ENCODE results near the gene GINS2. TPM values are rescaled to one million over a fixed set of nuclear protein-coding genes. Genes with fewer than 3 reads are reported as not detected.

Gene GINS2
- polyA plus RNA-seq, 1 experiment: 5.1 TPM

DNA sequence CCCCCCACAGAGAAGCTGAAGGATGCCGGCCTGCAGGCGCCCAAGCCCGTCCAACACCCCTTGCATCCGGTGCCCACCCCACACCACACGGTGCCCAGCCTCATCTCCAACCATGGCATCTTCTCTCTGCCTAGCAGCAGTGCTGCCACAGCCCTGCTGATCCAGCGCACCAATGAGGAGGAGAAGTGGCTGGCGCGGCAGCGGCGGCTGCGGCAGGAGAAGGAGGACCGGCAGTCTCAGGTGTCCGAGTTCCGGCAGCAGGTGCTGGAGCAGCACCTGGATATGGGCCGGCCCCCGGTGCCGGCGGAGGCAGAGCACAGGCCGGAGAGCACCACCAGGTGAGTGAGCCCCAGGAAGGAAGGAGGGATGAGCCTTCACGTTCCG lies 31.5 kb downstream of the GINS2 start:
- no peaks in the 10 kb centered on the region; the same call in 1 of the 2 replicates for H3K9me3 ChIP-seq (ENCODE audit: control insufficient read depth, insufficient read depth, low read length)
- POLR2A ChIA-PET: no interaction called here
- CTCF ChIA-PET: interaction anchor here (0.6 to 1.7 kb wide), 3 partner anchors 30 to 60 kb away, joined by 4 to 9 read pairs (median 9); no protein-coding TSS in a partner anchor
- no peak for DNase-seq (ENCODE audit: low read depth, low spot score)
- no peaks in the 10 kb centered on the region for H3K27me3 ChIP-seq (ENCODE audit: control insufficient read depth, insufficient read depth, low read length)
- no peak for TF ChIP-seq CTCF (IDR thresholded peaks at IDR 0.05; ENCODE audit: low read depth, low read length)
- no peak overlapping the region for H3K4me3 ChIP-seq (ENCODE audit: low read depth, low read length)
- H3K27ac ChIP-seq (ENCODE audit: low read depth, low read length): no peak overlapping the region

- CTCF ChIA-PET: interaction anchor here (1.7 kb wide), 2 partner anchors 40 to 60 kb away, joined by 4 to 9 read pairs; no protein-coding TSS in a partner anchor
- no peaks in the 10 kb centered on the region; the same call in 1 of the 2 replicates for H3K9me3 ChIP-seq (ENCODE audit: control insufficient read depth, insufficient read depth, low read length)
- no peak for DNase-seq (ENCODE audit: low read depth, low spot score)
- H3K27me3 ChIP-seq (ENCODE audit: control insufficient read depth, insufficient read depth, low read length): no peaks in the 10 kb centered on the region
- no peak overlapping the region for H3K4me3 ChIP-seq (ENCODE audit: low read depth, low read length)
- H3K27ac ChIP-seq (ENCODE audit: low read depth, low read length): no peak overlapping the region
- POLR2A ChIA-PET: no interaction called here
- TF ChIP-seq CTCF (IDR thresholded peaks at IDR 0.05; ENCODE audit: low read depth, low read length): no peak
Measured at GRCh38 chr16:85656351-85657266, 32.1 kb downstream of the GINS2 start.

- POLR2A ChIA-PET: no interaction called here
Measured at GRCh38 chr16:85655216-85656129, 33.3 kb downstream of the GINS2 start.

GRCh38 chr16:85654251-85655095 lies 34.3 kb downstream of the GINS2 start:
- no peak overlapping the region for H3K4me3 ChIP-seq (ENCODE audit: low read depth, low read length)
- H3K27ac ChIP-seq (ENCODE audit: low read depth, low read length): no peak overlapping the region
- H3K9me3 ChIP-seq (ENCODE audit: control insufficient read depth, insufficient read depth, low read length): no peaks in the 10 kb centered on the region; the same call in 1 of the 2 replicates
- ChIA-PET POLR2A (no interaction called here), CTCF (interaction anchor here (0.7 kb wide), 1 partner anchor 26 kb away, joined by 5 read pairs; no protein-coding TSS in a partner anchor)
- no peaks in the 10 kb centered on the region for H3K27me3 ChIP-seq (ENCODE audit: control insufficient read depth, insufficient read depth, low read length)
- DNase-seq (ENCODE audit: low read depth, low spot score): no peak
- TF ChIP-seq CTCF (IDR thresholded peaks at IDR 0.05; ENCODE audit: low read depth, low read length): no peak

More at GRCh38 chr16:85655216-85656129, 33.3 kb downstream of the GINS2 start:
- H3K27me3 ChIP-seq (ENCODE audit: control insufficient read depth, insufficient read depth, low read length): no peaks in the 10 kb centered on the region
- TF ChIP-seq CTCF (IDR thresholded peaks at IDR 0.05; ENCODE audit: low read depth, low read length): no peak
- no peak overlapping the region for H3K4me3 ChIP-seq (ENCODE audit: low read depth, low read length)
- no peak overlapping the region for H3K27ac ChIP-seq (ENCODE audit: low read depth, low read length)
- CTCF ChIA-PET: interaction anchor here (0.7 kb wide), 1 partner anchor 27 kb away, joined by 5 read pairs; no protein-coding TSS in a partner anchor
- DNase-seq (ENCODE audit: low read depth, low spot score): no peak
- H3K9me3 ChIP-seq (ENCODE audit: control insufficient read depth, insufficient read depth, low read length): no peaks in the 10 kb centered on the region; the same call in 1 of the 2 replicates
